ENCODE data around the gene CKAP5.

DNA sequence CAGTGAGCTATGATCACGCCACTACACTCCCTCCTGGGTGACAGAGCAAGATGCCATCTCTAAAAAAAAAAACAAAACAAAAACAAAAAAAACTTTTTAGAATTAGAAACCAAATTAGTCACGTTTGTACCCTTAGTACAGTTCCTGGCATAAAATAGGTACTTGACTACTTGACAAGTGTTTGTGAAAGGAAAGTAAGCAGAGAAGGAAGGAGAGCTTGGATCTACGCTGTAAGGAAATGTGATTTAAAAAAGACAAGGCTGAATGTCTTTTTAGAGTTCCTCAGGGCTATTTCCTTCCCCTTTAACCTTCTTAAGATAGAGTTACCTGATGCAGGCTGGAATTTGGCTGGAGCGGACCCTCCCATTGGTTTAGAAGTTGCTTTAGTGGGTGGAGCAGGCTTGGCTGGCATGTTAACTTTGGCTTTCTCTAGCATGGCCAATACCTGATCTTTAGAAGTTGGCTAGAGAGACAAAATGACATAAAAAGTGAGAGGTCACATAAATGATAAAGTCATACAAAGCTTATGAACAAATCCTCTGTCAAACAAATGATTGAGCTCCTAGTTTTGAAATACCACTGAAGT lies 76.4 kb downstream of the CKAP5 start:
- TF ChIP-seq CTCF (conservative IDR thresholded peaks at IDR 0.05; ENCODE audit: low read length) (no peak), EZH2phosphoT487 (IDR thresholded peaks at IDR 0.05; ENCODE audit: borderline replicate concordance) (no peak)

Data from Loucy (cell line).